Esophagus muscularis mucosa (tissue), 3 donors: ENCODE data around the gene IGSF21.

Experiments
- CTCF ChIP-seq, 3 experiments: fragments of 200-600 bp in 2 of 3; fragments of 450-650 bp in 1 of 3; sonication (generic) in 2 of 3; IDR thresholded peaks; one replicate each; pipeline ENCODE4 v1.5.1; 2017 to 2019; ENCODE audit warnings: antibody characterized with exemption in 3 of 3, mild to moderate bottlenecking in 2 of 3, moderate library complexity in 1 of 3
- POLR2A ChIP-seq: fragments of 450-650 bp; IDR thresholded peaks from one replicate; pipeline ENCODE4 v1.6.1; 2017; ENCODE audit warnings: antibody characterized with exemption, moderate library complexity, mild to moderate bottlenecking, low read depth
- POLR2AphosphoS5 ChIP-seq, 2 donors: sonication (generic); formaldehyde crosslinking; IDR thresholded peaks; one replicate each; pipeline ENCODE4 v1.6.1; 2017; ENCODE audit warnings: antibody characterized with exemption in 2 of 2

GRCh38 chr1:18175051-18175450 is 67.5 kb downstream of the IGSF21 start:
- no peak for TF ChIP-seq CTCF (IDR thresholded peaks at IDR 0.05)
- no peak for TF ChIP-seq POLR2AphosphoS5 (IDR thresholded peaks at IDR 0.05)
- no peak for TF ChIP-seq POLR2A
